Stimulated activated CD4-positive, alpha-beta T cell treated with anti-CD3 and anti-CD28 coated beads, Interleukin-2, amount 100 ng/mL, for 24 hours (primary cell): ENCODE data around the gene DET1.
"Not testable (repeated sequence)": the region's sequence is repeated elsewhere in the genome, so short reads cannot be mapped to it uniquely, and the experiment has no call there.

ENCODE experiments used
- DNase-seq, 2 donors: peaks; one replicate each; pipeline ENCODE4 v3.0.0-alpha.2; 2020

DET1 gene

DNA sequence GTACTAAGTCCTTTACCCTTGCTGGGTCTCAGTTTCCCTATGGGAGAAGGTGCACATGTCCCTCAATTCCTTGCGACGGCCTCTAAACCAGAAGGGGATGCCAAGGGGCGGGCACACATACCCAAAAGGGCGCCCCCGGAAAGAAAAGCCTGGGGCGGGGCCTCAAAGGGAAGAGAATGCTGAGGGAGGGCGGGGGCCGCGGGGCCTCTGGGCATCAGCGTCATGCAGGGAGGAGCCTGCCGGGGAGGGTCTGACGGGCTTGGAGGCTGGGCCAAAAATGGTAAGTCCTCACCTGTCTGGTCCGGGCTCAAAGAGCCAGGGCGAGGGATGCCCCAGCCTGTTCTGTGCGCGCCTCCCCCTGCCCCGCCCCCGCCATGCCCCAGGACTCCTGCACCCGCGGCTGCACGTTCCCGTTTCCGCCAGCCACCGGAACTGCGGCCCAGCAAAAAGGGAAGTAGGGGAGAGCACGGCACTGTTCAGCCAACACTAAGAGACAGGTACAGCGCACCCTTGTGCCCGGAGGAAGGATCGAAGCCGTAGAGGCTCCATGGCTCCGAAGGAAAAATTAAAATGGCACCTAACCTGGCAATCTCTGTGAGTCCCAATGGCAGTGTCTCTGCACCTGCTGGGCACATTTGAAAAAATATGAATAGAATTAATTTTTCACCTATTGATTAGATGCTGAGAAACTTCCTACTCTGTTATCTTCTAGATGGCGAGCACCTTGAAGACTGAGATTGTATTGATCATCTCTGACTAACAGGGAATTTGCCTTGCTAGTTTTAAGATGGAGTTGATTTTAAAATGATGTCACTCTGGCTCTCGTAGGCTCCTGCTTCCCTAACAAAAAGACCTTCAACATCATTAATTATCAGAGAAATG lies at the start of gene DET1:
DET1 (minus strand) TSS at position 434 of the 882 bp plus-strand sequence. CDS start 14,976 bp downstream, outside the sequence.
- DNase-seq = peak; percentile 95 to 96

DNA sequence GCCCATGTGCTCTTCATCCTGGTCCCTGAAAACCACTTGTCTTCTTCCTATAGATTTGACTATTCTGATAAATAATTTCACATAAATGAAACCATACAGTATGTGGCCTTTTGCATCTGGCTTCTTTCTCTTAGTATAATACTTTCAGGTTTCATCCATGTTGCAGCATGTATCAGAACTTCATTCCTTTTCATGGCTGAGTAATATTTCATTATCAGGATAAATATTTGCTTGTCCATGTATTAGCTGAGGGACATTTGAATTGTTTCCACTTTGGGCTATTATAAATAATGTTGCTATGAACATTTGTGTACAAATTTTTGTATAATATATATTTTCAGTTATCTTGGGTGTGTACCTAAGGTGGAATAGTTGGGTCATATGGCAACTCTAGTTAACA lies 44.9 kb upstream of the DET1 start:
- no peak for DNase-seq

DNA sequence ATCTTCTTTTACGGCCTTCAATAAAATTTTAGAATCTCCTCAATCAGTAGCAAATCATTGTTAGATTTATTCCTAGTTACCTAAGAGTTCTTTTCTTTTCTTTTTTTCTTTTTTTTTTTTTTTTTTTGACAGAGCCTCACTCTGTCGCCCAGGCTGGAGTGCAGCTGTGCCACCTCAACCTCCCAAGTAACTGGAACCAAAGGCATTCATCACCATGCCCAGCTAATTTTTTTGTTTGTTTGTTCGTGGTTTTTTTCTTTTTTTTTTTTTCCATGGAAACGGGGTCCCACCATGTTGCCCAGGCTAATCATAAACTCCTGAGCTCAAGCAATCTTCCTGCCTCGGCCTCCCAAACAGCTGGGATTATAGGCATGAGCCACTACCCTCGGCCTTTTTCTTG lies 44.3 kb upstream of the DET1 start:
- DNase-seq = no peak

DNA sequence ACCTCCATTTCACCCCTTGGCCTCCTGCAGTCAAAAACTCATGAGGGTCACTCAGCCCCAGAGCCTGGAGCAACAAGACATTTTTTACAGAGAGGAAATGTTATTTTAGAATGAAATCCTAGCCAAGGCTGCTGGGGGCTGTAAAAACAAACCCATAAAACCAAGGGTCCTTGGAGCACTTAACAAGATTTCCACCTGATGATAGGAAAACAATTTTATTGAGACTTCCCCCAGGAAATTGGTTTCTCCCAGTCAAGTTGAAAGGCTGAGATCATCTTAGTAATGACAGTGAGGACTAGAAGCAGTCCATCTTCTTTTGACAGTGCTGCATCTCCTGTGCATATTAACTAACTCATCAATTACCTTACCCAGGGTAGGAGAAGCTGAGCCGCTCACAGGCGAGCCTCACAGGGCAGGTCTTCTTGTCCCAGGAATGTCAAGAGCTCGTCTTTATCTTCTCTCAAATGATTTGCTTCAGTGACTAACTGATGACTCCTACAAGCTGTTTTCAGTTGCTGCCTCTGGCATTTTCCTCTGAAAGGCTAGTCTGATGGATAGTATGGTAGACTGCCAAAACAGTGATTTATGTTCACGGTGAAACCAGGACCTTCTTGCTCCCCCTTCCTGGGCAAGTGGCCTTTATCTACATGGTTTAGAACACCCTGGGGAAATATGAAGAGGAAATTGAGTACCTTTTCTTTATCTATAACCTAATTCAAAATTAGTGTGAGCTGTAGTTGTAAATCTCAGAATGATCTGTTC lies 40.1 kb upstream of the DET1 start:
- DNase-seq = no peak

DNA sequence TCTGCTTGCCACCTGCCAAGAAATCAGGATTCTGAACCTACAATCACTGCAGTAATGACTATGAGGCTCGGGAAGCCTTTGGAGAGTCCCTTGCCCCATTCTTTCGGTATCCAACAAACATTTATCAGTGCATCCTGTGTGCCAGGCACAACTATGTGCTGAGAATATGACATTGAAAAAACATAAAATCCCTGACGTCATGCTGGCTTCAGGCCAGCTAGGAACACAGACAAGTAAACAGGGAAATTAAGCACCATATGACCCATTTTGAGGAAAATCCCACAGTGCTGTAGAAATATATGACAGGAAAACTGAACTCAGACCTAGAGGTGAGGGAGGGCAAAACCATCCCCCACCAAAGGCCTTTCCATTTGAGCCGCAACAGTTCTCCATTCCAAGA lies 34.1 kb upstream of the DET1 start:
- DNase-seq = no peak

DNA sequence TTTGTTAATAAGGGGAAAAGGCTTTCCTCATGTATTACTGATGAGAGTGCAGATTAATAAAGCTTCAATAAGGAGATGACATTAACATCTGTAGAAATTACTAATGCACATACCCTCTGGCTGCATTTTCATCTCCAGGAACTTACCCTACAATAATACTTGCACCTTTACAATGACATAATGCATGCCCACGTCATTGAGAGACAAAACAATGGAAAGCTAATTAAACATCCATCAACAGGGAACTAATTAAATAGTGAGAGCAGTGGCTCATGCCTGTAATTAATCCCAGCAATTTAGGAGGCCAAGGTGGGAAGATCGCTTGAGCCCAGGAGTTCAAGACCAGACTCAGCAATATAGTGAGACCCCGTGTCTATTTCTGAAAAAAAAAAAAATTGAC lies 32.8 kb upstream of the DET1 start:
- no peak for DNase-seq

DNA sequence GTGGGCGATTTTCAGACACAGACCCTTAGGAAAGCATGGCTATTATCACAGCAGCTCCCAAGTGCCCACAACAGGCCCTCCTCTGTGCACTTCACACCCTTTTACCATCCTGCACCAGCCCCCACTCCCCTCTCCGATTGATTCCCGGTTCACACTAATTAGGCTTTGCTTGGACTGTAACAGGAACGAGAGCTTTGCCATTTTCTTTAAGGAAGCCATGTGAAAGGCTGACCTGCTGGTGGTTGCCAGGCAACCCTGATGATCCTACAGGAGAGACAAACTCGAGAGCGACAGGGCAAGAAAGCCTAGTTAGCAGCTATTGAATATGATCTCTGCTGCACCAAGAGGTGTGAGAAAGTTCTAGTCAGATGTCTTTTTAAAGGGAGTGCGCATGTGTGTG lies 28.2 kb upstream of the DET1 start:
- DNase-seq = no peak

DNA sequence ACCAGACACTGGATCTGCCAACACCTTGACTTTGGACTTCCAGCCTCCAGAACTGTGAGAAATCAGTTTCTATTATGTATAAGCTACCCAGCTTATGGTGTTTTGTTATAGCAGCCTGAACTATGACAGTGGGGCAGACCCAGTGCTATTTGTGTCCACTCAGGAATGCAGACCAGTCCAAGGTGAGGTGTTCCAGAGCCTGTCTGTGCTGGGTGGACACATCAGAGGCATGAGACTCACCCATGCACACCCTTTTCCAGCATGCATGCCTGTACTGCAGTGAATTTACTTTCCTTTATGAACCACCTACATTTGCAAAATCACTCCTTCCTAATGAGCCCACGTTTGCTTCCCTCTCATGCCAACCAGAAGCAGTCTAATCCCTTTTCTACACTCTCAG lies 27.6 kb upstream of the DET1 start:
- no peak for DNase-seq

DNA sequence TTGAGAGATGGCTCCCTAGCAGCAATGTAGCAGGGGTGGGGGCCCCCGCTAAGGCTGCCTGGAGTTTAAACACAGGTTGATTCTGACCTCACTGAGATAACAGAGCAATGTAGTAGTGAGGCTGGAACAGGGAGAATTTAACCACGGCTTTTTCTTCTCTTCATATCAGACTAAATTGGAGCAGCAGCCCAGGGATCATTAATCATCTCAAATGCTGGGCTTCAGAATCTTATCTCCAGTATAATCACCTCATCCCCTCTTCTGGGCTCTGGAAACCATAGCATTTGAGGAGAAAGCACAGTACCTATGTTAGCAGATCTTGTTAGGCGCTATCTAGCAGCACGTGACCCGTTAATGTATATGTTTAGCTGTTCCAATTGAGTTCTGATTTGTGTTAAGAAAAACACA lies 25.4 kb upstream of the DET1 start:
- no peak for DNase-seq

DNA sequence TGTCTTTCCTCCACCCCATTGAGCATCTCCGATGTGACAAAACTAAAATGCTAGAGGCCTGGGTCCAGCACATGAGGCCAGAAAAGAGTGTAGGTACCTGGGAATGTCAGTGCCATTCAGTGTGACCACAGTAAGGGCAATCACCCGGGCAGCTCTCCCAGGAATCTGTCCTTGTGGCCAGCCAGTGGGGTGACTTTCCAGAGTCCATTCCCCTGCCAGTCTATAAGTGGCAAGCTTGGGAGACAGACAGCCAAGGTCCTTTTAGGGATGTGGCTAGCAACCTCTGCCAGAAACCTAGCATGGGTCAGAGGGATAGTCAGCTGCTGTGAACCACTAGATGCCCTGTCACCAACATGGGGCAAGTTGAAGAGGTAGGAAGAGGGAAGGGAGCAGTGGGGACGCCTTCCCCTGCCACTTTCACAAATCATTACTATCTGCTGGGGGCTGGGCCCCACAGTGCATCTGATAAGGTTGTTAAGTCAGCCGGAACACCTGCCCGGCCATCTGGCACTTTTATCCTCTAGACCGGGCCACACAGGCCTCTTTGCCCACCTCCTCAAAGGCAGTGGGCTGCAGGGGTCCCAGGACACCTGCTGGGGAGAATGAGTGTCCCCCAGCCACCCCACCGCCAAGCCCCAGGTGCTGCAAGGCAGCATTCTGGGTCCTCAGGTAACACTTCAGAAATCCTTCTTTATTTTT lies 24.8 kb upstream of the DET1 start:
- no peak for DNase-seq

DNA sequence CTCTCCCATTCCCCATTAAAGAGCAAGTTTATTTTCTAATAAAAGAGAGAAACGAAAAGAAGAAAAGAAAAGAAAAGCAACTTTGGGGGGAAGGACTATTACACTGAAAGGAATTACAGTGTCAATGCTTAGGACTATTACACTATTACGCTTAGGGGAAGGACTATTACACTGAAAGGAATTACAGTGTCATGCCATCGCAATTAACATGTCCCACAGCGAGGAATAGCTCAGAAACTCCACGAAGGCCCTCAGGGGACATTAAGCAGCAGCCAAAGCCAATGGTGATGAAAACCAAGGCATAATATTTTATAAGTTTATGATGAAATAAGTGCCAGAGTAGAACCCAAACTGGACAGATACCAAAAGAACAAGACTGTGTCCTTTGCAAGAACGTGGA lies 22.1 kb upstream of the DET1 start:
- DNase-seq = no peak

DNA sequence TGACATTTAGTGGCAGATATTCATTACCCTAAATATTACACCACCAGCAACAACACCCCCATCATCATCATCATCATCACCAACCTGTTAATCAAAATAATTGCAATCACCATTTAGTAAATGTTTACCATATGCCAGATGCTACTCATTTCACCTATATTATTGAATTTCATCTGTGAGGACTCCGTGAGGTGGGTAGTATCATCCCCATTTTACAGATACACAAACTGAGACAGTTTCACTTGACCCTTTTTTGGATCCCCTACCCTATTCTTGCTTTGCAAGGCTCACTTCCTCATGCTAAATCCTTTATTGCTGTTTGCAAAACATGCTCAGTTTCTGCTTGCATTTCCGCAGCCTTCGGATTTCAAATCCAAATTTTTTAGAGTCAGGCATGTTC lies 18.3 kb upstream of the DET1 start:
- no peak for DNase-seq

DNA sequence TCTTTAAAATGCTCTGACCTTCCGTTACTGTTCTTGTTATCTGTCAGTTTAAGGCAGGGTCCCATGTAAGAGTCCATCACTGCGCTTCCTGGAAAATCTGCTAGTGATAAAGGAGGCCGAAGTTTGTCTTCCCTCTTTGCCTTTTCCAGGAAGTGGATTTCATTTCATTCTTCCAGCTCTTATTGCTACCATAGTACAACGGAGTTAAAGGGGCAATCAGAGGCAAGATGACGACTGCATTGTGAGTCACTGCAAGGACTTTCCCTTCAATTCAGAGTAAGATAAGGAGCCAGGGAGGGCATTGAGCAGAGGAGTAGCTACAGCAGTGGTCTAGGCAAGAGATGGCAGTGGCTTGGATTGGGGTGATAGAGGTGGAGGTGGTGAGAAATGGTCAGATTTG lies 17.2 kb upstream of the DET1 start:
- DNase-seq = no peak

DNA sequence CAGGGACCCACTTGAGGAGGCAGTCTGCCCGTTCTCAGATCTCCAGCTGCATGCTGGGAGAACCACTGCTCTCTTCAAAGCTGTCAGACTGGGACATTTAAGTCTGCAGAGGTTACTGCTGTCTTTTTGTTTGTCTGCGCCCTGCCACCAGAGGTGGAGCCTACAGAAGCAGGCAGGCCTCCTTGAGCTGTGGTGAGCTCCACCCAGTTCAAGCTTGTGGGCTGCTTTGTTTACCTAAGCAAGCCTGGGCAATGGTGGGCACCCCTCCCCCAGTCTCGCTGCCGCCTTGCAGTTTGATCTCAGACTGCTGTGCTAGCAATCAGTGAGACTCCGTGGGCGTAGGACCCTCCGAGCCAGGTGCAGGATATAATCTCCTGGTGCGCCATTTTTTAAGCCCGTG lies 13.1 kb upstream of the DET1 start:
- not testable (repeated sequence) for DNase-seq

DNA sequence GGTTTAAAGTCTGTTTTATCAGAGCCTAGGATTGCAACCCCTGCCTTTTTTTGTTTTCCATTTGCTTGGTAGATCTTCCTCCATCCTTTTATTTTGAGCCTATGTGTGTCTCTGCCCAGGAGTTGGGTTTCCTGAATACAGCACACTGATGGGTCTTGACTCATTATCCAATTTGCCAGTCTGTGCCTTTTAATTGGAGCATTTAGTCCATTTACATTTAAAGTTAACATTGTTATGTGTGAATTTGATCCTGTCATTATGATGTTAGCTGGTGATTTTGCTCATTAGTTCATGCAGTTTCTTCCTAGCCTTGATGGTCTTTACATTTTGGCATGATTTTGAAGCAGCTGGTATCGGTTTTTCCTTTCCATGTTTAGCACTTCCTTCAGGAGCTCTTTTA lies 11.5 kb upstream of the DET1 start:
- not testable (repeated sequence) for DNase-seq

DNA sequence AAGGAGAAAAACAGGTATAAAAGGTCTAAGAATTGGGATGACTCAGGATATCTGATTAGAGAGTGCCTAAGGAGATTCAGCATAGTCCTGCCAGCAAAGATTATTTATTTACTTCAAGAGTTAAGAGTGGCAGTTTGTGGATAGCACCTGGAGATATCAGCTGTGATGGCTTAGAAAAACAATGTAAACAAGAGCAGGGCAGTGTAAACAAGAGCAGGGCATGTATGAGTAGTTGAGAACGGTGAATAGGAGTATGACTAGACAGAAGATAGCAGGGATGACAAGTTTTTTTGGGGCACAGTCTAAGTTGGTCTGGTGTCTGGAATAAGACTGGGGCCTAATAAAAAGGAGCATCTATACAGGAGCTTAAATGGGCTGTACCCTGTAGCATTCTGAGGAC lies 1.5 kb upstream of the DET1 start:
- DNase-seq = not testable (repeated sequence)

DNA sequence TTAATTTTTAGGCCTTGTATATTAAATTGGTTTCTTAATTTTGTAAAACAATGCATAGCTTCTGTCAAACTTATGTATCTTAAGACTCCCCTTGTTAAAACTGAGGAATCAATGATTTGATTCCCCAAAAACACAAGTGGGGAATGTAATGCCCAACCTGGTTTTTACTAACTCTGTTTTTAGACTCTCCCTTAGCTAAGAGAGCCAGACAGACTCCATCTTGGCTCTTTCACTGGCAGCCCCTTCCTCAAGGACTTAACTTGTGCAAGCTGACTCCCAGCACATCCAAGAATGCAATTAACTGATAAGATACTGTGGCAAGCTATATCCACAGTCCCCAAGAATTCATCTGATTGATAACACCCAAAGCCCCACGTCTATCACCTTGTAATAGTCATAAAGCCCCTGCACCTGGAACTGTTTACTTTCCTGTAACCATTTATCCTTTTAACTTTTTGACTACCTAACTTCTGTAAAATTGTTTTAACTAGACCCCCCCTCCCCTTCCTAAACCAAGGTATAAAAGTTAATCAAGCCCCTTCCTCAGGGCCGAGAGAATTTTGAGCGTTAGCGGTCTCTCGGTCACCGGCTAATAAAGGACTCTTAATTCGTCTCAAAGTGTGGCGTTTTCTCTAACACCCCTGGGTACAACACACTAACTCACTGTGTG lies 768 bp downstream of the DET1 start:
- DNase-seq = not testable (repeated sequence)

DNA sequence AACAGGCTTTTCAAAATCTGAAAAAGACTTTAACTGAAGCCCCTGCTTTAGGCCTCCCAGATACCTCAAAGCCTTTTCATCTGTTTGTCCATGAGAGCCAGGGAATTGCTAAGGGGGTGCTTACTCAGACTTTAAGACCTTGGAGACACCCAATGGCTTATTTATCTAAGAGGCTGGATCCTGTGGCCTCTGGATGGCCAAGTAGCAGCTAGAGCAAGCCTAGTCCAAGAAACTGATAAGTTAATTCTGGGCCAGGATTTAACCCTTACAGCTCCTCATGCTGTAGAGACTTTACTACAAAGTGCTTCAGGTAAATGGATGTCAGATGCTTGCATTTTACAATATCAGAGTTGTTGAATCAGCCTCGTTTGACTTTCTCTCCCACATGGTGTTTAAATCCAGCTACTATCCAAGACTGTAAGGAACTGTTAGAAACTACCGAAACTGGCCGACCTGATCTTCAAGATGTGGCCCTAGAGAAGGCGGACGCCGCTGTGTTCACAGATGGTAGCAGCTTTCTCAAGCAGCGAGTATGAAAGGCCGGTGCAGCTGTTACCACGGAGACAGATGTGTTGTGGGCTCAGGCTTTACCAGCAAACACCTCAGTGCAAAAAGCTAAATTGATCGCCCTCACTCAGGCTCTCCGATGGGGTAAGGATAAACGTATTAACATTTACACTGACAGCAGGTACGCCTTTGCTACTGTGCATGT lies 3.3 kb downstream of the DET1 start:
- no peak for DNase-seq

DNA sequence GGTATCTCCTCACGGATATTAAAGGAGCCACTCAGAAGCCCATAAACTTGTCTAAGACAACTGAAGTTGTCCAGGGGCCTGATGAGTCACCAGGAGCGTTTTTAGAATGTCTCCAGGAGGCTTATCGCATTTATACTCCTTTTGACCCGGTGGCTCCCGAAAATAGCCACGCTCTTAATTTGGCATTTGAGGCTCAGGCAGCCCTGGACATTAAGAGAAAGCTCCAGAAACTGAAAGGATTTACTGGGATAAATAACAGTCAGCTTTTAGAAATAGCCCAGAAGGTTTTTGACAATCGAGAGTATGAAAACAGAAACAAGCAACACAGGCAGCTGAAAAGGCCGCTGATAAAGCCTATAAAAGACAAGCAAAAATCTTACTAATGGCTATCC lies 4.1 kb downstream of the DET1 start:
- DNase-seq = no peak

DNA sequence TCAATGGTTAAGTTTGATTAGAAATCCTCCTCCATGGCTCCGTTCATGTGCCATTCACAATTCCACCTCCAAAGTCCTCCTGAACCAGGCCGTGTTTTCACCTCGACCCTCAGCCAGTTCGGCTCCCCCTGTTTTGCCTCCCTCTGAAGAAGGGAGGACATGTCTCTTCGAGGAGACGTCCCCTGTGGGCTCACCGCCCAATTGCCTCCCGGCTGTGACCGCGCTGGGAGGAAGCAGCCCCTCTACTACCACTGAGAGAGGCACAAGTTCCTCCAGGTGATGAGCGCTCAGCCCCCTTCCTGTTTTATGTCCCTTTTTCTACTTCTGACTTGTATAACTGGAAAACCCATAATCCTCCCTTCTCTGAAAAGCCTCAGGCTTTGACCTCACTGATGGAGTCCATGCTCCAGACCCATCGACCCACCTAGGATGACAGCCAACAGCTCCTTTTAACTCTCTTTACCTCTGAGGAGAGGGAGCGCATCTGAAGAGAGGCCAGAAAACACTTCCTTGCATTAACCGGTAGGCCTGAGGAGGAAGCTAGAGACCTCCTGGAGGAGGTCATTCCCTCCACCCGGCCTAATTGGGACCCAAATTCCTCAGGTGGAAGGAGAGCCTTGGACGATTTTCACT lies 4.7 kb downstream of the DET1 start:
- no peak for DNase-seq

DNA sequence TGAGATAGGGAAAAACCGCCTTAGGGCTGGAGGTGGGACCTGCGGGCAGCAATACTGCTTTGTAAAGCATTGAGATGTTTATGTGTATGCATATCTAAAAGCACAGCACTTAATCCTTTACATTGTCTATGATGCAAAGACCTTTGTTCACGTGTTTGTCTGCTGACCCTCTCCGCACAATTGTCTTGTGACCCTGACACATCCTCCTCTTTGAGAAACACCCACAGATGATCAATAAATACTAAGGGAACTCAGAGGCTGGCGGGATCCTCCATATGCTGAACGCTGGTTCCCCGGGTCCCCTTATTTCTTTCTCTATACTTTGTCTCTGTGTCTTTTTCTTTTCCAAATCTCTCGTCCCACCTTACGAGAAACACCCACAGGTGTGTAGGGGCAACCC lies 5.4 kb downstream of the DET1 start:
- not testable (repeated sequence) for DNase-seq

DNA sequence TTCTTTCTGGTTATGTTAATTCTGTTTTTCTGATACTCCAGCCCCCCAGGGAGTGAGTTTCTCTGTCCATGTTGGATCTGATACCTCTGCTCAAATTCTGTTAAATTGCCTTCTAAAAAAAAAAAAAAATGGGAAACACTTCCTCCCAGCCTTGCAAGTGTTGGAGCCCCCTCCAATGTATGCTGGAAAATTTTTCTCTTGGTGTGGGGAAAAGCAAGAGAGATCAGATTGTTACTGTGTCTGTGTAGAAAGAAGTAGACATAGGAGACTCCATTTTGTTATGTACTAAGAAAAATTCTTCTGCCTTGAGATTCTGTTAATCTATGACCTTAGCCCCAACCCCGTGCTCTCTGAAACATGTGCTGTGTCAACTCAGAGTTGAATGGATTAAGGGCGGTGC lies 6.1 kb downstream of the DET1 start:
- DNase-seq = not testable (repeated sequence)
